HL-60/S4 (cell line): Measurements from ENCODE around the gene RUNDC3A.

Experiments
- in situ Hi-C: fragments of 300-500 bp; cut with MboI; formaldehyde crosslinking; loops from 2 replicates; pipeline ENCODE4 v1.14.3; 2022; ENCODE audit warnings: low sequenced_read_pairs

The RUNDC3A gene

GRCh38 chr17:44283344-44284023 is 24.9 kb upstream of the RUNDC3A start:
- in situ Hi-C loops = no loop called here

GRCh38 chr17:44284024-44284400 is 24.4 kb upstream of the RUNDC3A start:
- in situ Hi-C loops = no loop called here

GRCh38 chr17:44287651-44288050 is 20.8 kb upstream of the RUNDC3A start:
- in situ Hi-C loops = no loop called here

GRCh38 chr17:44293509-44294226 is 14.7 kb upstream of the RUNDC3A start:
- in situ Hi-C loops = no loop called here

DNA sequence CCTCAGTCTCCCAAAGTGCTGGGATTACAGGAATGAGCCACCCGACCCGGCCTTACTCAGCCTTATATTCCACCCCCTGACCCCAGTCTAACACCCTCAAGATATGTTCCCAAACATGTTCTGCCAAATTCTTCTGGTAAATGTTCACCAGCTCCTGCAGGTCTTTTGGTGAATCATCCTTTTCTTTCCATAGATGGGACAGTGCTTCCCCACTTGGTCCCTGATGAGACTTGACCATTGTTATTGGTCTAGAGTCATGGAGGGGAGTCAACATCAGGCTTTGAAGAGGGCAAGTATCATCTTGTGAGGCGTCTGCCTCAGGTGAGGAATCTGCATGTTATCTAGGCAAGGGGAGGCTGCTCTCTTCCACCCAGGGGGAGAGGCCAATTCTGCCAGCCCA is 10.4 kb upstream of the RUNDC3A start:
- in situ Hi-C loops = no loop called here

DNA sequence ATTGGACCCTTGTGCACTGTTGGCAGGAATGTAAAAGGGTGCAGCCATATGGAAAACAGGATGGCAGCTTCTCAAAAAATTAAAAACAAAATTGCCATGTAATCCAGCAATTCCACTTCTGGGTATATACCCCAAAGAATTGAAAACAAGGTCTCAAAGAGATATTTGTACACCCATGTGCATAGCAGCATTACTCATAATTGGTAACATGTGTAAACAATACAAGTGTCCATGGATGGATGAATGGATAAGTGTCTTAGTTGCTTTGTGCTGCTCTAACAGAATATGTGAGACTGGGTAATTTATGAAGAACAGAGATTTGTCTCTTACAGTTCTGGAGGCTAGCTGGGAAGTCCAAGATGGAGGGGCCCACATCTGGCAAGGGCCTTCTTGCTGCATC is 3.8 kb upstream of the RUNDC3A start:
- in situ Hi-C loops = no loop called here

DNA sequence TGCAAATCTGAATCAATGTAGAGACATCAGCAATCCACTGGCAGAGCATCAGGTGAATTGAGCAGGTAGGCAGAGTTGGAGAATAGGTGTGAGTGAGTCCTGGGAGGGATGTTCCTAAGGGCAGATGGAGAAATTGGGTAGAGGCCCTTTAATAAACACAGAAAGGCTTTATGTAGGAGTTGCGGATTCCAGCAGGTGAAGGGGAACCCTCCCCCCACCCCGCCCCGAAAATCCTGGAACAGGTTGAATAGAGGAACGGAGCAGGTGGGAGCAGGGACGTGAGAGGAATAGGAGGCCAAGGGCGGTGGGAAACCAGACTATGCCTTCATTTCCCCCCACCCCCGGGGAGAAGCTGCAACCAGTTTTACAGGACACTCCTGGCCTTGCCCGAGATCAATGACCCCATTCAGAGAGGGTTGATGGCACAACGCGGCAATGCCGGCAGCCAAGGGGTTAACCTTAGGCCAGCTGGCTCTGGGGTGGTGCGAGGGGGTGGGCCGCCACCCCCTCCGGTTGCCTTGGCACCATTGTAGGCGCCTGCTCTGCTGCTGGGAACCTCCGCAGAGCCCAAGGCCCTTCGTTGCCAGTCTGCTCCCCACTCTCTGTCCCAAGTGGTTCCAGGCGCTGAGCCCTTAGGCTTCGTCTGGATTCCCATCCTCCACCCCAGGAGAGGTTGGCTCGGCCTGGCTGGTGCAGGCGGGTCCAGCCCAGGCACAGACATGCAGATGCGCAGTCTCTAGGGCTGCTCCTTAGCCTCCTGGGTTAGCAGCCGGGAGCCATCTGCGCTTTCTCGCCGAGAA is 814 bp upstream of the RUNDC3A start:
- in situ Hi-C loops = no loop called here

GRCh38 chr17:44308865-44309264 is 464 bp downstream of the RUNDC3A start:
- in situ Hi-C loops = no loop called here

DNA sequence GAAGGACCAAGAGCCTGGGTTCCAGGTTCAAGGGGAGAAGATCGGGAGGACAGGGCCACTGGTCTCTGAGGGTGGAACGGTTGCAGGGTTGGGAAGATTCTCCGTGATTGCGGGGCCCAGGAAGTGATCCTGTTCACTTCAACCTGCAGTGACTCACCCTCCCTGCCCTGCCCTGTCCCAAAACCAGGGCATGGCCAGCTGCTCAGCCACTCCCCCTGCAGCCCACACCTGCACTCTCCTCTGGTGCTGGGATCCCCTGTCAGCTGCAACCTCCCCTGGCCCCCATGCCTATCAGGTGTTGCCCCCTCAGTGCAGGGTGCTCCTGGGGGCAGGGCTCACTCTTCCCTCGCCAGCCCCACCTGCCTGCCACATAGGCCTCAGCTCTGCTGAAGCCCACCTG is 1.1 kb downstream of the RUNDC3A start:
- in situ Hi-C loops = no loop called here

DNA sequence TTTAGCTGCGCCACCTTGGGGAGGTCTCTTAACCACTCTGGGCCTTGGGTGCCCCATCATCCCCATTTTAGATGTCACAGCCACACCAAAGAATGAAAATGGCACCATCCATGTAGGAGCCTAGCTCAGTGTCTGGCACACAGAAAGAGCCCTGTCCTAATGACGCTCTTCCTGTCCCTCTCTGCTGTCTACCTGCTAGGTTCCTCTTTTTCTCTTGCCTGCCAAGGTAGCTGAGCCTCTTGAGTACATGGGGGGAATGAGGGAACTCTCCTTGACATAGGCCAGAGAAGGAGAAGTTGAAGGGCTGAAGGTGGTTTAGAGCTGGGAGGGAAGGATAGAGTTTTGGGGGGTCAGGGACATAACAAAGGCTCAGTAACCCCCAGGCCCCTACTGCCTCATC is 1.8 kb downstream of the RUNDC3A start:
- in situ Hi-C loops = no loop called here

DNA sequence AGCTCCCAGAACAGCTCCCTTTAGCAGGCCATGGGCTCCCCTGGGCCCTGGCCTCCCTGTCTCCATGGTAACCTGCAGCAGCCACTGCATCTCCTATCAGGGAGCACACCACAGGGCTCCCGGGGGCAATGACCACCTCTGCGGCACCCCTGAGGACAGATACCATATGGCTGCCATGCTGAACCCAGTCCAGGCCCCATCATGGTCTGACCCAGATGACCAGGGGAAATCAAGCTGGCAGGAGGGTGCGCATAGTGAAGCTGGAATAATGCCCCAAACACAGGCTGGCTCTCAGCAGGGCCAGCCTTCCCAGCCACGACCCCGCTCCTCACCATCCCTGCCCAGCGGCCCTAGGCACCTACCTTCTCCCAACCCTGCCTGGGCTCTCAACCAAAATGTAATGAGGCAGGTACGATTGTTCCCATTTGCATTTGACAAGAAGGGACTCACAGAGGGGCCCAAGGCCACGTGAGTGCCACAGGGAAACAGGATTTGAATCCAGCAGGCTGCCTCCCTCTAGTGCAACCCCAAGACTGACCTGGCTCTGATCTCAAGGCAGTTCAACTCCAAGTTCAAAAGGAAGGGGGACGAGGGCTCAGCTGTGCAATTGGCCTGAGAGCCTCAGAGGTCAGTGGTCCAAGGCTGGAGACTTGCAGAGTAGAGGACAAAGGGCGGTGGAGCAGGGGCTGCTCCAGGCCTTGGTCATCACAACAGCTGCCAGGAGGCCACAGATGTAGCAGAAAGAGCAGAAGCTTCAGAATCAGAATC is 2.4 kb downstream of the RUNDC3A start:
- in situ Hi-C loops = no loop called here

GRCh38 chr17:44311562-44312181 is 3.3 kb downstream of the RUNDC3A start:
- in situ Hi-C loops = no loop called here

DNA sequence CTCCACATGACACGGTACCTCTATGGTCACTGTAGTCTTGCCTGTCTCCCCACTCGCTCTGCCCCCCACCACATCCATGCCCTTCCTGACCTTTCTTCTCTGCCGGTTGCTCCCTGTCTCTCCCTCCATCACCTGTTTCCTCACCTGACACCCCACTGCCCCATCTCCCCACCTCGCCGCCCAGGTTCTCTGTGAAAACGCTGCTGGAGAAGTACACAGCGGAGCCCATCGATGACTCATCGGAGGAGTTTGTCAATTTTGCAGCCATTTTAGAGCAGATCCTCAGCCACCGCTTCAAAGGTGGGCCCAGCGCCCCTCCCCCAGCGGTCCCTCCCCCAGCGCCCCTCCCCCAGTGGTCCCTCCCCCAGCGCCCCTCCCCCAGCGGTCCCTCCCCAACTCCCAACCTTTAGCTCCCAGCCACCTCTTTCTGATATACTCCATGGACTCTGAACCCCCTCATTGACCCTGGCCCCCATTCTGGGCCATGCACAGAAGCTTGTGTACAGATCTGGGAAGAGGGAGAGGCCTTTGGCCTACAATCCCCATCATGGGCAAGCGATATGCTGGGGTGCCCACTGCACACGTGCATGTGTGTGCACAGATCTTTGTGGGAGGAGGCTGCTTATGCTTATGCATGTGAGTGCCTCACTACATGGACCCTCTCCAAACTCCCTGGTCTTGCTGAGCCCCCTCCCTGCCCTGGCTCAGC is 4.1 kb downstream of the RUNDC3A start:
- in situ Hi-C loops = no loop called here

DNA sequence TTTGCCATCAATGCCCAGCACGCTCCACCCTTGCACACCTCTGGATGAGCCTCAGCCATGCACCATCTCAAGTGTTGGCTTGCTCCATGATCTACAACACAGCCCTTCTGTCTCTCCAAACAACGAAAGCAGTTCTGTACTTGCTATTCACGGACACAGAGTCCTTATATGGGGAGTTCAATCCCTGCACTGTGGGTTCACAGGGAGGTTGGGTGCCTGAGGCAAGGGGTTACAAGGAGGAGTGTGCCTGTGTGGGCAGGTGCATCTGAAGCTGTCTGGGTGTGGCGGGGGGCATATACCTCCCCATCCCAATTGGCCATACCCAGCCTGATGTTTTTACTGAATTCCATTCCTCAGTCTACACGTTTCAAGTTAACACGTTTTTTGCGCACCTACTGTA is 5.6 kb downstream of the RUNDC3A start:
- in situ Hi-C loops = no loop called here

- in situ Hi-C loops = no loop called here
Measured at GRCh38 chr17:44314524-44314868, 6.1 kb downstream of the RUNDC3A start.

DNA sequence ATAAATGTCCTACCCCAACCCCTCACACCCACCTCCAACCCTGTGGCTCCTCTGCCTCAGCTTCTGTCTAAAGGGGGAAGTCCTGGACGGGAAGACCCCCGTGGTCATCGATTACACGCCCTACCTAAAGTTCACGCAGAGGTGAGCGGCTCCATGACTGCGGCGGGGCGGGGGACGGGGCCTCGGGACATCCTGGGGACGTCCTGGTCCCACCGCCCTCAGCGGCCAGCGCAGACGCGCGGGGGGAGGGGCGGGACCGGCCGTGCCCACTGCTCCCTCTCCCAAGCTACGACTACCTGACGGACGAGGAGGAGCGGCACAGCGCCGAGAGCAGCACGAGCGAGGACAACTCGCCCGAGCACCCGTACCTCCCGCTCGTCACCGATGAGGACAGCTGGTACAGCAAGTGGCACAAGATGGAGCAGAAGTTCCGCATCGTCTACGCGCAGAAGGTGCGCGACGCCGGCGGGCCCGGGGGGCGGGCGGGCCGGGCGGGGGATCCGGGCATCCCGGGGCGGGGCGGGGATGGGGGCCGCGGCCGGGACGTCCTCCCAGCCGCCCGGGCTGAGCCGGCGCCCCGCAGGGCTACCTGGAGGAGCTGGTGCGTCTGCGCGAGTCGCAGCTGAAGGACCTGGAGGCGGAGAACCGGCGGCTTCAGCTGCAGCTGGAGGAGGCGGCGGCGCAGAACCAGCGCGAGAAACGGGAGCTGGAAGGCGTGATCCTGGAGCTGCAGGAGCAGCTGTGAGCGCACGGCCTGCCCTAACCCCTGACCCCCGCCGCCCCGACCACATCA is 6.7 kb downstream of the RUNDC3A start:
- in situ Hi-C loops = no loop called here

DNA sequence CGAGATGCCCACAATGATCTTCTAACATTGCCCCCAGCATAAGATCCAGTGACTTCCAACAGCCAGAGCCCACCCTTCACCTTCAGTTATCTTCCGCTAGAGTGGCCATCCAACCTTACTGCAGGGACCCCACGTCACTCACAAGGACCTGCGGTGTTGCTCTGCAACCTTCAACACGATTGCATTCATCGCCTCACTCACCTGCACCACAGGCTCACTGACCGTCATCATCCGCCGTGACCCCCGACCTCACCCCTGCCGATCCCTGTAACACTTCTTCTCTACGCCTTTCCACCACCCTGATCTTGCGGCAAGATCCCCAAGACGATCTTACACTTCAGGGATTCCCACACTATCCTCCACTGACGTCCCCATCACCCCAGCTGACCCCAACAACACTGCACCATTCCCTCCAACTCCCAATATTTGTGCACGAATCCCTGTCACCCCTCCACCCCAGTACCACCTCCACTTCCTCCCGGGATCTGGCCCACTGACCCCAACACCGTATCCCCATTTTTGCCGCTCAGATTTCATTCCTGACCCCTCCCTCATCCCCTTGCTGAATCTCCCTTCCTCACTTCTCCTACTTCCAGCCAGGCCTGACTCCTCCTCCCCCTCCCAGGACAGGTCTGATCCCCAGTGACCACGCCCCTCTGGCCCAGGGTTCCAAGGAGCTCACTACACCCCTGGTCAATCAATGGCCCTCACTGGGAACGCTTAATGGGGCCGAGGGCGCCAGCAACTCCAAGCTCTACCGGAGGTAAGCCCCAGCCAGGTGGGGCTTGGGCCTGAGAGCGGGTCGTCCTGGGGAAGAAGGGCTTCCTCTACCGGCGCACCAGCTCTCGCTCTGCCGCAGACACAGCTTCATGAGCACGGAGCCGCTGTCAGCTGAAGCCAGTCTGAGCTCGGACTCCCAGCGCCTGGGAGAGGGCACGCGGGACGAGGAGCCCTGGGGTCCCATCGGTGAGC is 7.6 kb downstream of the RUNDC3A start:
- in situ Hi-C loops = no loop called here

DNA sequence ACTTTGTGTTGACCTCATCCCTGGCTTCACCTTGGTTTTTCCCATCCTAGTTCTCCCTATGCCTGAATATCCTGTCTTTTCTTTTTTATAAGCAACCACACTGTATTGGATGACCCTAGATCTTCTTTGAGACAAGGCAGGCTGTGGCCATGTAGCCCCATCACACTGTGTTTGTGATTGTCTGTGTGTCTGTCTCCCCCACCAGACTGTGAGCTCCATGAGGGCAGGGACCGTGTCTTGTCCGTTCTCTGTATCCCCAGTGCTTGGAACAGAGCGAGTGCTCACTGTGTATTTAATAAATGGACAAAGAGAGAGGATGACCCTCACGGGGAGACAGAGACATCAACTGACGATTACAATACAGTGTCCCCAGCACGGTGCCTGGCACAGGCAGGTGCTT is 9.1 kb downstream of the RUNDC3A start:
- in situ Hi-C loops = no loop called here
